Stimulated activated CD8-positive, alpha-beta memory T cell treated with anti-CD3 and anti-CD28 coated beads, Interleukin-15, amount 100 ng/mL, for 48 hours (primary cell): ENCODE measurements around the gene SEL1L3.
A peak's percentile ranks its signal among the peaks of the same experiment; 100 is the strongest.

ENCODE experiments used
- DNase-seq, 2 donors: peaks; one replicate each; pipeline ENCODE4 v3.0.0-alpha.2; 2020; ENCODE audit warnings: low read depth in 2 of 2

The SEL1L3 gene

DNA sequence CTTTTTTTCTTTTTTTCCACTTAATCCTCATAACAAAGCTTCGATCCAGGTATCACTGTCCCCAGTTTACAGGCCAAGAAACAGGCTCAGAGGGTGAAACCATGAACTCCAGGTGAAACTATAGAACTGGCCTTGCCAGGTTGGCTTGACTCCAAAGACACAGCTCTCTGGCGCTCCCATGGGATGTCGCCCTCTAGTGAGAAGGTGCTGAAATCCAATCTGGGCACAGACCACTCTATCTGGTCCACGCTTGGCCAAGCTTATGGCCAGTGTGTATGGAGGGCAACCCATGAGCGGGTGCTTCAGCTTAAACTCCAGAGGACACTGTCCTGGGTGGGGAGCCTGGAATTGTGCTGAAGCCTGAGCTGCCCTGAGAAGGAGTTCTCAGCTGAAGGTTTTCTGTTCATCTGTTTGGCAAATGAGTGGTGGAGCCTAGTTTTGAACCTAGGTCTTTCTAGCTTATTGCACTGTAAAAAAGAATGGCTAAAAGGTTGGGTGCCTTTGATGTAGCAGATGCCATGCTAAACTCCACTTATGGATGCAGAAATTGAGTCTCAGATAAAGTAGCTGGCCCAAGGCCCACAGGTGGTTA is 70.5 kb downstream of the SEL1L3 start:
- no peak for DNase-seq

DNA sequence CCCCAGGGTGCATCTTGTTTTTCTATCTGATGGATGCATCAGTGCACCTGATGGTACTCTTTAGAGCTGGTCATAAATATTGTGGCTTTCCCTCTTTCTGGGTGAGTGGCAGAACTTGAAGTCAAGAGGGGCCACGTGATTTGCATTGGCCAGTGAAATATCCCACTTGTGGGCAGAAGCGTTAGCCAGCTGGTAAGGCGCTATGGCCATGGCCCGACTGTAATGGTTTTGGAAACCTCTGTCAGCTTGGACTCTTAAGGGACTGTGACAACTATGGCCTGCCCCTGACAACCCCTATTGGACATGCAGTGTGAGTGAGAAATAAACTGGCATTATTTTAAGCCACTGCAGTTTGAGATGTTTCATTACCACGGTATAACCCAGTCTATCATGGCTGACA is 72.8 kb downstream of the SEL1L3 start:
- DNase-seq, result no peak

- no peak for DNase-seq
These were observed 74.0 kb downstream of the SEL1L3 start for GRCh38 chr4:25788703-25789238.

GRCh38 chr4:25786497-25787065 is 76.2 kb downstream of the SEL1L3 start:
- no peak for DNase-seq

GRCh38 chr4:25783943-25784342 is 78.8 kb downstream of the SEL1L3 start:
- DNase-seq, result peak; percentile 12 to 26

GRCh38 chr4:25783126-25783525 is 79.7 kb downstream of the SEL1L3 start:
- DNase-seq, result no peak

DNA sequence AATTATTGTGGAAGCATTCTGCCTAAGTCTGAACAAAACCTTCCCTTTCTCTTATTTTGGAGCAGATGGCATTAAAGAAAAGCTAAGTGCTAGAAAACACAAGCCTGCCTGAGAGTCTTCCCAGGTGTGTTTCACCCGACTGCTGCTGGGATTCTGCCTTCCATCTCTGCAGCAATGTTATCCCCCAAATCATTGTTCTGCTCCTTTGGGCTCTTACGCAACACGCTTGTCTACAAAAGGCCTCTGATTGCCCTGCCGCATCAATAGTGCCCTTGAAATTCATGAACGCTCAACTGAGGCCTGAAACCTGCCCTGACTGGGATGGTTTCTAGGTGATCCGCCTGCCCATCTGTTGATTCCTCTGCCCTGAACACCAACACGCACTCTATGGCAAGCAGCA is 80.3 kb downstream of the SEL1L3 start:
- DNase-seq, result no peak

DNA sequence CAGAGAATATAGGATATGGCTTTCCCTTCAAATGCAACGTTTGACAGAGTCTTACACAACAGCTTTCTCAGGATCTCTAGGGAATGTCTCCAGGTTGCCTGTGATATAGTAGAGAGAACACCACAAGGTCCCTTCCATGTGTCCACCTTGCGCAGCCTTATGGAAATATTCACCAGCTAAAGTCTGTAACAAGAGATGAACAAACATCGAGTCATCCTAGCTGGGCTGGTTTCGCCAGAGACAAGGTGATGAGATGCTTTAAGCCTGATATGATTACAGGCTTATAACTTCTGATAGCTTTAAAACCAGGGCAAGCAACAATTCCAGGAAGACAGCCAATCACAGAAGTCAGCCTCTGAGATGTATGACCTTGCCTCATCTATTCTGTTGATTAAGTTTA is 83.8 kb downstream of the SEL1L3 start:
- no peak for DNase-seq

DNA sequence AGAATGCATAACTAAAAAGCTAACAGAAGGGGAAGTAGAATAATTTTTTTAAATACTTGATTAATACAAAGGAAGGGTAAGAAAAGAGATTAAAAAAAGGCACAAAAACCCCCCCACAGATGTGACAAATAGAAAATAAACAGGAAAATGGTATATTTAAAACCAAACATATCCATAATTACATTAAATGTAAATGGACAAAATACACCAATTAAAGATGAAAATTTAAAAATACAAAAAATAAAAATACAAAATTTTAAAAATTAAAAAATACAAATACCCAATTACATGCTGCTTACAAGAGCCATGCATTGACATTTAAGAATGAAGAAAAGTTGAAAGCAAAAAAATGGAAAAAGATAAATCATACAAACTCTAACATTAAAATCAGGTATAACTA is 86.0 kb downstream of the SEL1L3 start:
- DNase-seq, result no peak

- no peak for DNase-seq
These were observed 87.6 kb downstream of the SEL1L3 start for GRCh38 chr4:25775166-25775565.

- no peak for DNase-seq
These were observed 89.4 kb downstream of the SEL1L3 start for GRCh38 chr4:25773358-25773757.

- no peak for DNase-seq
These were observed 91.1 kb downstream of the SEL1L3 start for GRCh38 chr4:25771672-25772071.

GRCh38 chr4:25770847-25771246 is 91.9 kb downstream of the SEL1L3 start:
- no peak for DNase-seq

DNA sequence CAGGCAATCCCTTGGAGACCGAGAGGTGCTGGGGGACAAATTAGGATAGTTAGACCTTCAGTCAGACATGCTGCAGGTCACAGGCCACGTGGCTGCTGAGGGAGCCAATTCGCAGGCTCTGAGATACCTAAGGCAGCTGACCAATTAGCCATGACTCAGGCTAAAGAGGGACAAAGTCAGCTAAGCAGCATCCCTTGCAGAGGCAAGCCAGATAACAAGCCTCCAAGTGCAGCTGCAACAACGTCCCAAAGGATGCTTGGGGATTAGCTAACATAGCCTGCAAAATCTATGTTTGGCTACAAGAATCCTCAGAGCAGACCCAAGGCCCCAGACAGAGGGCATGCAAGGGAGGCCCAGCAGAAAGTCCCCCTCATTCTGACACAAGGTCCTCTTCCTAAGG is 93.5 kb downstream of the SEL1L3 start:
- DNase-seq, result no peak

DNA sequence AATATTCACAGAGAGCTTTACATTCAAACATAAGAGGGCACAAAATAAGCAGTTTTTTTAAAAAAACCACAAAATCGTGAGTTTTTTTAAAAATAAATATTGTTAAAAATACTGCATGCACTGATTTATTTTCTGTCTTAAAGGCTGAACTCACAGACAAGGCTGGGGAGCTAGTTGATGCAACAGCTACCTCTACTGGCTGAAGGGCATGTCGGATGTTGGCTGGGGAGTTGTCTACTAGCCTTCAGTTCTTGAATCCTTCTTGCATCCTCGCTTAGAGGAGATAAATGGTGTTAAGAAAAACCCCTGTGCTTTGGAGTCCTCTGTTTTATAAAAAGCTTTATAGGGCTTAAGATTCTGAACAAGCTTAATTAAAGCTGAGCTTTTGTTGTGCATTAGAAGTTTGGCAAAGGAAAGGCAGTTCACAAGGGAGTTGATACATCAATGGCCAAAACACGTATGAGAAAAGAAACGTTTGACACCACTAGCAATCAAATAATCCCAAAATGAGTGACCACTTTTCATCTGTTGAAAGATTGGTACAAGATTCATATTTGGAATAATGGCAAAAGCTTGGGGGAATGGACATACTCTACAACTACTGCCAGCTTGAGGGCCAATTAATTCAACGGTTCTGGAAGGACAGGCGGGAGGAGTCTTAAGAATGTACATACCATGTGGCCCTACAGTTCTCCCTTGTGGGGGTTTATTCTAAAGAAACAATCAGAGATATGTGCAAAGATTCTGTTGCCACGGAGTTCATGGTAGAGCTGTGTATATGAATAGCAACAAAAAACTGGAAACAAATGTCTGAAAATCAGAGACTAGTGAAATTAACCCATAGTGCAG is 94.7 kb downstream of the SEL1L3 start:
- no peak for DNase-seq

- DNase-seq, result no peak
These were observed 102.2 kb downstream of the SEL1L3 start for GRCh38 chr4:25760518-25761157.

- DNase-seq, result no peak
These were observed 102.7 kb downstream of the SEL1L3 start for GRCh38 chr4:25760048-25760447.

GRCh38 chr4:25759101-25759500 is 103.7 kb downstream of the SEL1L3 start:
- DNase-seq, result no peak

DNA sequence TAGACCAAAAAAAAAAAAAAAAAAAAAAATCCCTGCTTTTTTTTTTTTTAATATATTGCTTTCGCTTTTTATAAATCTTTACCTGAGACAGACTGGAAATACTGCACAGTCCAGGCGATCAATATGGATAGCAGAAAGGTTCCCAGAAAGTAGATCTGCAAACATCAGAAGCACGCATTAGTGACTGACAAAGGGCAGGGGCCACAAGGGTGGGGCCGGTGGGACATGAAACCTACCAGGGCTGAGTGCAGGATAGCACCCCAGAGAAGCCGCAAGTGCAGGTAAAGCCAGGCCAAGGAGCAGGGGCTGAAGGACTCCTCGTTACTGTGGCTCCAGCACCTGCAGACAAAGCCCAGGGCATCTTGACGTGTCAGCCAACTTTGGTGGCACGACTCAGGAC is 105.3 kb downstream of the SEL1L3 start:
- DNase-seq, result no peak

- no peak for DNase-seq
These were observed 106.3 kb downstream of the SEL1L3 start for GRCh38 chr4:25756503-25756902.

- DNase-seq, result no peak
These were observed 106.9 kb downstream of the SEL1L3 start for GRCh38 chr4:25755911-25756310.

GRCh38 chr4:25753239-25753638 is 109.5 kb downstream of the SEL1L3 start:
- no peak for DNase-seq
